GM12878 (cell line): Measurements from ENCODE around the gene NUPR1. TPM values are rescaled to one million over a fixed set of nuclear protein-coding genes. Genes with fewer than 3 reads are reported as not detected.

Experiments
- ATAC-seq: fragments of 200-7000 bp; cut with Tn5 transposase; 3 replicates; pipeline ENCODE4 v1.9.1; 2020; ENCODE audit warnings: mild to moderate bottlenecking, moderate library complexity
- BruUV-seq: library from RNA; stranded (reverse); fragments of 400-500 nt; replicated peaks from 2 replicates; lab custom pipeline; 2021; lab: Mats Ljungman, UMichigan
- CTCF ChIA-PET: fragments of 300-600 bp; sonication (Branson Sonifier 250); formaldehyde crosslinking; extraction: SDS; loops from one replicate; lab custom pipeline; 2021; ENCODE audit warnings: inconsistent platforms; lab: Yijun Ruan, JAX
- POLR2A ChIA-PET: fragments of 350-600 bp; formaldehyde crosslinking; extraction: SDS; loops from one replicate; lab custom pipeline; 2021; ENCODE audit warnings: inconsistent platforms; lab: Charles Lee
- RAD21 ChIA-PET: fragments of 300-600 bp; sonication (Branson Sonifier 250); formaldehyde crosslinking; loops from one replicate; lab custom pipeline; 2023; ENCODE audit warnings: antibody characterized with exemption; ENCODE audit not compliant: unreplicated experiment; lab: Charles Lee
- SMC1A ChIA-PET: fragments of 300-600 bp; sonication (Branson Sonifier 250); formaldehyde crosslinking; loops from one replicate; lab custom pipeline; 2023; ENCODE audit not compliant: unreplicated experiment, uncharacterized antibody; lab: Charles Lee
- DNase-seq: peaks from one replicate; pipeline ENCODE4 v3.0.0-alpha.2; 2011; ENCODE audit warnings: low read depth, low spot score
- FAIRE-seq: peaks from 3 replicates; lab custom pipeline; 2011; peaks lifted over from hg19 to GRCh38; lab: Jason Lieb, UNC
- H2AFZ ChIP-seq: 2 replicates; pipeline ENCODE4 v1.6.0; 2011; ENCODE audit warnings: low read depth, low read length, control low read depth; ENCODE audit not compliant: control insufficient read depth
- H3K27ac ChIP-seq: 2 replicates; pipeline ENCODE4 v1.5.1; 2011; ENCODE audit warnings: control low read depth; ENCODE audit not compliant: control insufficient read depth, insufficient read depth
- H3K27me3 ChIP-seq, 2 experiments: replicated peaks in 1 of 2; 2 replicates each; pipeline versions ENCODE4 v1.6.0 to v1.6.1; 2011; ENCODE audit warnings: low read length in 1 of 2; ENCODE audit not compliant: control insufficient read depth in 2 of 2, insufficient read depth in 2 of 2
- H3K36me3 ChIP-seq, 2 experiments: 2 replicates each; pipeline ENCODE4 v1.5.1; 2011; ENCODE audit warnings: low read length in 1 of 2; ENCODE audit not compliant: control insufficient read depth in 2 of 2, insufficient read depth in 2 of 2
- H3K4me1 ChIP-seq: 2 replicates; pipeline ENCODE4 v1.6.1; 2011; ENCODE audit warnings: mild to moderate bottlenecking, low read length, moderate library complexity, mixed read lengths; ENCODE audit not compliant: control insufficient read depth, insufficient read depth
- H3K4me2 ChIP-seq: 2 replicates; pipeline ENCODE4 v1.6.0; 2011; ENCODE audit warnings: control low read depth; ENCODE audit not compliant: control insufficient read depth, insufficient read depth
- H3K4me3 ChIP-seq: fragments of 200-600 bp; sonication (generic); 2 replicates; pipeline ENCODE4 v1.5.1; 2016
- H3K79me2 ChIP-seq: 2 replicates; pipeline ENCODE4 v1.6.0; 2011; ENCODE audit warnings: low read length; ENCODE audit not compliant: control insufficient read depth, insufficient read depth
- H3K9ac ChIP-seq: 2 replicates; pipeline ENCODE4 v1.8.0; 2011; ENCODE audit warnings: low read length, control low read depth, mixed read lengths; ENCODE audit not compliant: control insufficient read depth, insufficient read depth
- H3K9me3 ChIP-seq: replicated peaks from 3 replicates; pipeline ENCODE4 v1.5.1; 2011; ENCODE audit warnings: mild to moderate bottlenecking, low read length; ENCODE audit not compliant: control insufficient read depth, insufficient read depth
- H4K20me1 ChIP-seq: 2 replicates; pipeline ENCODE4 v1.6.0; 2011; ENCODE audit not compliant: control insufficient read depth, insufficient read depth
- MEF2B ChIP-seq: fragments of 450-650 bp; IDR thresholded peaks from 2 replicates; pipeline ENCODE4 v1.6.1; 2018; ENCODE audit warnings: mild to moderate bottlenecking, moderate library complexity; ENCODE audit not compliant: partially characterized antibody, poor library complexity, severe bottlenecking
- NFYA ChIP-seq: IDR thresholded peaks from 2 replicates; pipeline ENCODE4 v1.6.1; 2011; ENCODE audit warnings: low read depth, mild to moderate bottlenecking, low read length, improper control_type of control experiment, borderline replicate concordance
- NR2F1 ChIP-seq: fragments of 450-650 bp; conservative IDR thresholded peaks from 2 replicates; pipeline ENCODE4 v1.6.1; 2017; ENCODE audit warnings: mild to moderate bottlenecking
- PML ChIP-seq: IDR thresholded peaks from 2 replicates; pipeline ENCODE4 v1.6.1; 2012; ENCODE audit warnings: low read length, inconsistent platforms
- YY1 ChIP-seq: IDR thresholded peaks from 2 replicates; pipeline ENCODE4 v1.6.1; 2011; ENCODE audit warnings: low read depth, mild to moderate bottlenecking, low read length
- ZNF687 ChIP-seq: fragments of 450-650 bp; IDR thresholded peaks from 2 replicates; pipeline ENCODE4 v1.6.1; 2017; ENCODE audit warnings: mild to moderate bottlenecking, moderate library complexity
- WGBS: methylation state at CpG from one replicate; pipeline ENCODE4 v1.1.6; 2016; ENCODE audit warnings: low lambda C conversion rate; ENCODE audit not compliant: insufficient replicate concordance, insufficient coverage; ENCODE audit errors: missing lambda C conversion rate; 5-methylcytosine and 5-hydroxymethylcytosine counted together
- in situ Hi-C: fragments of 300-500 bp; cut with MboI; formaldehyde crosslinking; loops from 9 replicates; pipeline ENCODE4 v1.14.3; 2018; ENCODE audit warnings: mixed read lengths
- intact Hi-C: fragments of 100-400 bp; cut with micrococcal nuclease; formaldehyde crosslinking; loops from one replicate; pipeline ENCODE4 v1.14.2; 2022; ENCODE audit not compliant: unreplicated experiment
- polyA plus RNA-seq, 11 experiments: library from polyadenylated mRNA; depleted of rRNA in 4 of 11; unstranded in 6 of 11; stranded (reverse) in 5 of 11; fragments of >200 nt; fragmentation: Nextera tagmentation in 4 of 11; fragmentation: Illumina TruSeq in 1 of 11; extraction: Ambion mirVana in 4 of 11; extraction: Trizol in 1 of 11; gene quantifications; 1 replicate in 1 of 11; 2 replicates in 10 of 11; pipeline versions ENCODE4 v1.2.1 to v1.2.3, GENCODE V29; 2011 to 2016; ENCODE audit warnings: inconsistent platforms in 2 of 11, missing spikeins in 2 of 11, low read depth in 1 of 11
- total RNA-seq, 4 experiments: library from RNA; depleted of rRNA in 3 of 4; stranded (reverse); fragments of >200 nt in 3 of 4; fragmentation: Illumina TruSeq in 1 of 4; extraction: Trizol in 1 of 4; gene quantifications; 2 replicates each; pipeline versions ENCODE4 v1.2.1 to v1.2.3, GENCODE V29; 2013 to 2021

NUPR1 gene
- total and polyA plus RNA-seq, 10 of the 15 experiments (the other 5 are each of a cell fraction or from before 2014, with no cell fraction given), result 0.04 to 0.78 (median 0.17) TPM; not detected in 2

- SMC1A ChIA-PET, result interaction anchor here (1.6 kb wide), 1 partner anchor 13 kb away, joined by 4 read pairs; no protein-coding TSS in a partner anchor
- POLR2A ChIA-PET, result no interaction called here
- CTCF ChIA-PET, result no interaction called here
- in situ Hi-C loops, result no loop called here
- H3K27me3 ChIP-seq, result no peaks in the 10 kb centered on the region; a peak in 1 of 4 replicates
- H3K36me3 ChIP-seq, result no peaks in the 10 kb centered on the region
- no peak overlapping the region for H3K9ac ChIP-seq
- no peak overlapping the region for H2AFZ ChIP-seq
- H3K4me2 ChIP-seq, result no peak overlapping the region
- DNase-seq (no peak), ATAC-seq (no peak), FAIRE-seq (no peak)
- no peak overlapping the region for H3K4me3 ChIP-seq
- RAD21 ChIA-PET, result no interaction called here
- intact Hi-C loops, result no loop called here
- TF ChIP-seq PML (no peak), YY1 (no peak), NR2F1 (no peak), NFYA (no peak)
- no peaks in the 10 kb centered on the region for H3K79me2 ChIP-seq
- peaks cover 8% of the 10 kb centered on the region for H3K4me1 ChIP-seq
- no peaks in the 10 kb centered on the region for H4K20me1 ChIP-seq
- H3K27ac ChIP-seq, result no peak overlapping the region
- no peaks in the 10 kb centered on the region for H3K9me3 ChIP-seq
- BruUV-seq, result no TSS peak
These were observed 9.7 kb downstream of the NUPR1 start for GRCh38 chr16:28529124-28529523.

GRCh38 chr16:28528463-28528867 lies 10.3 kb downstream of the NUPR1 start:
- POLR2A ChIA-PET, result no interaction called here
- Histone ChIP-seq H4K20me1 (no peaks in the 10 kb centered on the region), H3K79me2 (no peaks in the 10 kb centered on the region), H3K4me1 (peaks cover 10% of the 10 kb centered on the region), H3K9me3 (no peaks in the 10 kb centered on the region), H3K27ac (no peak overlapping the region), H3K4me3 (no peak overlapping the region), H3K27me3 (no peaks in the 10 kb centered on the region; a peak in 1 of 4 replicates), H3K4me2 (no peak overlapping the region), H2AFZ (no peak overlapping the region), H3K9ac (no peak overlapping the region), H3K36me3 (no peaks in the 10 kb centered on the region)
- SMC1A ChIA-PET, result no interaction called here
- peak; percentile 46 for TF ChIP-seq MEF2B
- TF ChIP-seq ZNF687, result no peak
- no TSS peak for BruUV-seq
- DNase-seq, result no peak
- RAD21 ChIA-PET, result no interaction called here
- FAIRE-seq, result no peak
- no peak; the same call in 2 of the 3 replicates for ATAC-seq
- intact Hi-C loops, result no loop called here
- 37% methylated on average over 5 of the region's 5 CpGs for WGBS
- CTCF ChIA-PET, result no interaction called here
- in situ Hi-C loops, result no loop called here
